Kasumi-1 (cell line): ENCODE measurements around the gene ABCC9.
"Not testable (repeated sequence)": the region's sequence is repeated elsewhere in the genome, so short reads cannot be mapped to it uniquely, and the experiment has no call there.

ENCODE experiments used
- DNase-seq, 2 experiments: peaks; one replicate each; lab custom pipeline; 2025; lab: John Stamatoyannopoulos, UW

Gene ABCC9

DNA sequence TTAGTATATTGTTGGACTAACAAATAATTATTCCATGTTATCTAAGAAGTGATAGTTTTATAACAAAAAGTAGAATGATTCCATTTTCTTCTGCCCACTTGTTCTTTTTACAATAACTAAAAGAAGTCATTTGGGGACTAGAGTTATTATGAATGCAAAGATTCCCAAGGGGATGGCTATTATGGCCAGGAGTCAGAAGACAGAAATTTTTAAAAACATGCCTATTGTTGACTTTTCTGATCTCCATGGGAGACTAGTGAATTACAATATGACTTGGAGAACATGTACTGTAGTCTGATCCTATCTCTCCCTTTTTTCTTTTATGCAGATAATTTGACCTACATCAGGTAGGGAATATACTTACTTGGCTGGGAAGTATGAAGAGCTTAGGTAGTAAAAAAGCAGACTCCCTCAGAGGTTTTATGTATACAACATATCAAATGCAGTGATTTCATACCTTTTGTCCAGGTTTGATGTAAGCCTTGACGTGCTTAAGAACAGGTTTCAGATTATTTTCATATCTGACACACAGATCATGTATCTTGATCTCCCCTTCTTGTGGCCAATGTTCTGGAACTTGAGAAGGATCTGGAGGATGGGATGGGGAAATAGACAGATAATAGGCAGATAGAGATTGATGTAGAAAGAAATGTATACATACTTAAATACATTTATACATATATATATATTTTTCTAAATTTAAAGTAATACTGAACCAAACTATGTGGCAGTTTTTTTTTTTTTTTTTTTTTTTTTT is 125.7 kb downstream of the ABCC9 start:
- DNase-seq: no peak

DNA sequence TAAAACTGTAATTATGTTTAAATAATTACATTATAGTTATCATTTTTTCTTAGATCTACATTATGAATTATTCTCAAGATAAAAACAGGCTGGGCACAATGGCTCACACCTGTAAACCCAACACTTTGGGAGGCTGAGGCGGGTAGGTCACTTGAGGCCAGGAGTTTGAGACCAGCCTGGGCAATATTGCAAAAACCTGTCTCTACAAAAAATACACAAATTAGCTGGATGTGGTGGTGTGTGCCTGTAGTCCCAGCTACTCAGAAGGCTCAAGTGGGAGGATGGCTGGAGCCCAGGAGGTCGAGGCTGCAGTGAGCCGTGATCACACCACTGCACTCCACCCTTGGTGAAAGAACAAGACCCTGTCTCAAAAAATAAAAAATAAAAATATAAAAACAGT is 126.4 kb downstream of the ABCC9 start:
- no peak for DNase-seq

DNA sequence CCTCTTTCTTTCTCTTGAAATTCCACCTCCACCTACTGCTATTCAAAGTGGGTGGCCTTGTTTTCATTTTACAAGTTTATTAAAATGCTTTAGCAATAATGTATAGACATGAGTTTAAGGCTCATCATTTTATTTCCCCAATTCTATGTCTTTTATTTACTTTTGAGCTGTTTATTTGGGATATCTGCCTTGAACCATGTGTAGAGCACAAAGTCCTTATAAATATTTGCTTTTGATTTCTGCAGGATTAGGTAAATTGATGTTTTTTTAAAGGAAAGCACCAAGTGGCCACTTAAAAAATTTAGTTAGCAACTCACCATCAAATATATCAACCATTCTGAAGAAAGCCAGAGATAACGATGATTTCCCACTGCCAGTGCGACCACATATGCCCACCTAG is 126.9 kb downstream of the ABCC9 start:
- DNase-seq: no peak

DNA sequence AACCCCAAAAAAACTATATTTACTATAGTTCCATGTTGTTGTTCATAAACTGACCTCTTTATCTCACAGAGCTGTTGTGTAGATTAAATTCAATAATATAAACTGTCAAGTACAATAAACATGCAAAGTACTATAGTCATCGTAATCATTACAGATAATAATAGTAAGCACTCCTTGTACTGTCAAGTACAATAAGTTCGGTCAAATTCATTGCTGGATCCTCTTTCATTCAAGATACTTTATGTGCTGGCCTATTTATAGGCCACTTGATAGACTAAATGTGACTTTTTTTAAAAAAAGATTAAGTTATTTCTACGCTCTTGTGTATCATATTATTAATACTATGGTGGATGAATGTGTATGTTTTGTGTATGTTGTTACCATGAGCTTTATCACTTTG is 127.5 kb downstream of the ABCC9 start:
- no peak for DNase-seq

DNA sequence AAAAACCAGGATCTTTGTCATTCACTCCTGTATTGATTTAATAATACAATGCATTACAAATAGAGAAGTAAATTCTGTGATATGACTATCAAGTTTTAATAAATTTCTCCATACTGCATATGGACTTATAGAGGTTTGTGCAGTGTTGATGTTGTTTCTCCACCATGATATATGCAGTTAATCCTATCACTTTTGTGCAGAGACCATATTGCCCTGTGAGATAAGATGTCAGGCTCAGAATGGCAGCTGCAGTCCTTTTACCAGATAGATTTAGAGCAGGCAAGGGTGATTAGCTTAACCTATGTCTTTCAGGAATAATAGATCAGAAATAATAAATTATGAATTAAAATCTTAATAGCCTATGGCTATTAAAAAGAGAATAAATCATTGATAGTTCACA is 128.1 kb downstream of the ABCC9 start:
- DNase-seq: no peak

DNA sequence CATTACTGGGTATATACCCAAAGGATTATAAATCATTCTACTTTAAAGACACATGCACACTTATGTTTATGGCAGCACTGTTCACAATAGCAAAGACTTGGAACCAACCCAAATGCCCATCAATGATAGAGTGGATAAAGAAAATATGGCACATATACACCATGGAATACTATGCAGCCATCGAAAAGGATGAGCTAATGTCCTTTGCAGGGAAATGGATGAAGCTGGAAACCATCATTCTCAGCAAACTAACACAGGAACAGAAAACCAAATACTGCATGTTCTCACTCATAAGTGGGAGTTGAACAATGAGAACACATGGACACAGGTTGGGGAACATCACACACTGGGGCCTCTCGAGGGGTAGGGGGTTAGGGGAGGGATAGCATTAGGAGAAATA is 128.9 kb downstream of the ABCC9 start:
- DNase-seq: not testable (repeated sequence)

DNA sequence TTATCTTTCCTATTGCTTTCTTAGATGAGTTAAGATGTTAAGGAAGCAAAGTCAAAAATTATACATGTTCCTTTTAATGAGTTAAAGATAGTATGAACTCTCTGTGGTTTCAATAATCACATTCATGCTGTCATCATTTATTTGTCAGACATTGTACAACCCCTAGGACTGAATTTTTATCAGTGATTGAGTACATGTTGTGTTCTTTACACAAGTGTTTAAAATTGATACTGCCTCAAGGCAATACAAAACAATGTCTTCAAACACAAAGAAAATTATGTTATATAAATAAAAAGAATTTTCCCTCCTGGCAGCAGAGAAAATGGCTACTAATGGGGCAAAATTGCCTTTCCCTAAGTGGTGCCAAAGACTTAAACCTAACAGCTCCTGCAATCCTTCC is 132.1 kb downstream of the ABCC9 start:
- no peak for DNase-seq

DNA sequence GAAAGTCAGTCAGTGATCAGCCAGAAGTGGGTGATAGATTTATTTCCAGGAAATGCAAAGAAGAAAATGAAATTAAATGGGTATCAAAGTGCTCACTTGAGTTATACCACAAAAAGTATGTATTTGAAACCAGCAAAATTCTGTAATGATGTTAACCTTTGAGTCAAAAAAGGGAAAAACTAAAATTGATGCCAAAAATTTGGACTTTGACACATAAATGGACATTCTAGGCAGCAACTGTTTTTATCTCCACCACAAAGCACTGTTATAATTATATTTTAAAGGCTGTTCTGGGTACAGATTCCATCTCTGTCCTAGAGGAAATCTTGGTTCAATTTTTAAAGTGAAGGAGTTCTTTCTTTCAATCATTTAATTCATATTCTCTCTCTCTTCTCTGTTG is 135.0 kb downstream of the ABCC9 start:
- DNase-seq: no peak

DNA sequence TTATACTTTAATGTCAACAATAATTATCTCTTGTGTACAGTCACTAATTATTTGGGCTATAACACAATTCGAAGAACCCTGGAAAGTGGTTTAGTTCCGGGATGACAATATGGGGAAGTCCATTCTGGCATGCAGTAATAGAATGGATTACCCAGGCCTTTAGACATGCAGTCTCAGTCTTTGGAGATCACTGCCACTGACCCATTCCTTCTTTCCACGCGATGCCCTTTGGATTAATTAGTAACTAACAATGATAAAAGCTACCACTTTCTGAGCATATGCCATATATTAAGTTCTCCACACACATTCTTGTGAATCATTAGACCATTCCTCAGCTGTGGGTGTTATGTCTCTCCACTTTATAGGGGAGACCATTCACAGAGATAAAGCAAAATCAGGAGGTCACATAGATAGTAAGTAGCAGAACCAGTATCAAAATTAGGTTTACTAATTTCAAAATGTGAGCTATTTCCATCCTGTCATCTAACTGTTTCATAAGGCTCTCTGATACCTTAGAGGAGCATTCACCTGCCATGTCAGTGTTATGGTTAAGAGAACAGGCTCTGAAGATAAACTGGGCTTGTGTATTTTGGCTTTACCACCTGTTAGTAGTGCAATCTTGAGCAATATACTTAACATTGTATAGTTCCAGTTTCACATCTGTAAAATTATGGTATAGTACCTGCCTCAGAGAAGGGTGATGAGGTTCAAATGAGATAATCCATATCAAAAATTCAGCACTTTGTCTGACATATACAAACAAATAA is 139.5 kb downstream of the ABCC9 start:
- DNase-seq: no peak

DNA sequence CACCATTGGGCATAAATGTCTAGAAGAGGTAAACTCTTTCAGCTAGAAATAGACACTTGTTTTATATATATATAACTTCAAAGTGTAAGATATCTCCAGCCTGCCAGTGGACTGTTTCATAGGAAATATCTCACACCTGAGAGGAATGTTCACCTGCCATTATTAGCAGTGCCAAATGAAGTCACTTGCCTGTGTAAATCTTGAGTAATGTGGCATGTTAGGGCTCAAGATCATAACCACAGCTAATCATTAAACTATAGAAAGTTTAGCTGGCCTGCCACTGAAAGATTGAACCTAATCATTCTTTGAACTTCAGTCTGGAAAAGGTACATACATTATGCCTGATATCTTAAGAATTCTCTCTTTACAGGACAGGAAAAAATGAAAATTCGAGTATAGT is 141.2 kb downstream of the ABCC9 start:
- no peak for DNase-seq

DNA sequence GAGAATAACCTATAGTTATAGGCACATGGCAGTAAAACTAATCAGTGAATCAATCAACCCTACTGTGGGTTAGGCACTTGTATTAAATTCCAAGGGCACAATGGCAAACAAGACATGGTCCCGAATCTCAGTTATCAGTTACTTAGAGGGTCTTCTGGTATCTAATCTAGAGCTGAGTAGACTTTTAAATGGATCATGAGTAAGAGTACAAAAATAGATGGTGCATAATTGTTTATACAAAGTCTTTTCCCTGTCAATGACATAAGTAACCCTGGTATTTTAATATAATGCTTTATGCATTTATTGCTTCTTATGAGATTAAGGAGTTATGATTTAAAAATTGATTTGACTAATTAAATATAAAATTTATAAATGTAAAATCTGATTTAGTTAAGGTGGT is 143.7 kb downstream of the ABCC9 start:
- DNase-seq: no peak

DNA sequence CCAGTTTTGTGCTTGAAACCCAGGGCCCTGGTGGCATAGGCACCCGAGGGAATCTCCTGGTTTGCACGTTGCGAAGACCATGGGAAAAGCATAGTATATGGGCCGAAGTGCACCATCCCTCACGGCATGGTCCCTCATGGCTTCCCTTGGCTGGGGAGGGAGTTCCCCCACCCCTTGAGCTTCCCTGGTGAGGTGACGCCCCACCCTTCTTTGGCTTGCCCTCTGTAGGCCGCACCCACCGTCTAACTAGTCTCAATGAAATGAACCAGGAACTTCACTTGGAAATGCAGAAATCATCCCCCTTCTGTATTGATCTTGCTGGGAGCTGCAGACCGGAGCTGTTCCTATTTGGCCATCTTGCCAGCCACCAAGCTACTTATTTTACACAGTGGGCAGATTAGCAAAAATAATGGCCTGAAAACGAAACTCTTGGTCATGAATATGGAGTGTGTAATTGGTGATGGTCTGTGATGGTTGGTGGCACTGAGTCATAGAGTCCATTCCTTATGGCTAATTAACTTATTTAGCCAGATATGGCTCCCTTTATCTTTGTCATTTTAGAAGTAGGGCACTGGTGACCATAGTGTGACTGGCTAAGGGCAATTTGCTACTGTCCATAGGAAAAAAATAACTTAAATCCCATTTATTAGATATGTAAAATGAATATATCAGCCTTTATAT is 145.4 kb downstream of the ABCC9 start:
- DNase-seq: no peak

DNA sequence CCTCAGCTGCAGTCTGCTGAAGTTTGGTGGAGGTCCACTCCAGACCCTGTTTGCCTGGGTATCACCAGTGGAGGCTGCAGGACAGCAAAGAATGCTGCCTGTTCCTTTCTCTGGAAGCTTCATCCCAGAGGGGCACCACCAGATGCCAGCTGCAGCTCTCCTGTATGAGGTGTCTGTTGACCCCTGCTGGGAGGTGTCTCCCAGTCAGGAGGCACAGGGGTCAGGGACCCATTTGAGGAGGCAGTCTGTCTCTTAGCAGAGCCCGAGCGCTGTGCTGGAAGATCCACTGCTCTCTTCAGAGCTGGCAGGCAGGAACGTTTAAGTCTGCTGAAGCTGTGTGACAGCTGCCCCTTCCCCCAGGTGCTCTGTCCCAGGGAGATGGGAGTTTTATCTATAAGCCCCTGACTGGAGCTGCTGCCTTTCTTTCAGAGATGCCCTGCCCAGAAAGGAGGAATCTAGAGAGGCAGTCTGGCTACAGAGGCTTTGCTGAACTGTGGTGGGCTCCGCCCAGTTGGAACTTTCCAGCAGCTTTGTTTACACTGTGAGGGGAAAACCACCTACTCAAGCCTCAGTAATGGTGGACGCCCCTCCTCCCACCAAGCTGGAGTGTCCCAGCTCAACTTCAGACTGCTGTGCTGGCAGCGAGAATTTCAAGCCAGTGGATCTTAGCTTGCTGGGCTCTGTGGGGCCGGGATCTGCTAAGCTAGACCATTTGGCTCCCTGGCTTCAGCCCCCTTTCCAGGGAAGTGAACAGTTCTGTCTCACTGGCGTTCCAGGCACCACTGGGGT is 146.2 kb downstream of the ABCC9 start:
- DNase-seq: not testable (repeated sequence)

DNA sequence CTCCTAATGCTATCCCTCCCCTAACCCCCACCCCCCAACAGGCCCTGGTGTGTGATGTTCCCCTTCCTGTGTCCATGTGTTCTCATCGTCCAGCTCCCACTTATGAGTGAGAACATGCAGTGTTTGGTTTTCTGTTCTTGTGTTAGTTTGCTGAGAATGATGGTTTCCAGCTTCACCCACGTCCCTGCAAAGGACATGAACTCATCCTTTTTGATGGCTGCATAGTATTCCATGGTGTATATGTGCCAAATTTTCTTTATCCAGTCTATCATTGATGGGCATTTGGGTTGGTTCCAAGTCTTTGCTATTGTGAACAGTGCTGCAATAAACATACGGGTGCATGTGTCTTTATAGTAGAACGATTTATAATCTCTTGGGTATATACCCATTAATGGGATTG is 151.5 kb downstream of the ABCC9 start:
- DNase-seq: not testable (repeated sequence)

DNA sequence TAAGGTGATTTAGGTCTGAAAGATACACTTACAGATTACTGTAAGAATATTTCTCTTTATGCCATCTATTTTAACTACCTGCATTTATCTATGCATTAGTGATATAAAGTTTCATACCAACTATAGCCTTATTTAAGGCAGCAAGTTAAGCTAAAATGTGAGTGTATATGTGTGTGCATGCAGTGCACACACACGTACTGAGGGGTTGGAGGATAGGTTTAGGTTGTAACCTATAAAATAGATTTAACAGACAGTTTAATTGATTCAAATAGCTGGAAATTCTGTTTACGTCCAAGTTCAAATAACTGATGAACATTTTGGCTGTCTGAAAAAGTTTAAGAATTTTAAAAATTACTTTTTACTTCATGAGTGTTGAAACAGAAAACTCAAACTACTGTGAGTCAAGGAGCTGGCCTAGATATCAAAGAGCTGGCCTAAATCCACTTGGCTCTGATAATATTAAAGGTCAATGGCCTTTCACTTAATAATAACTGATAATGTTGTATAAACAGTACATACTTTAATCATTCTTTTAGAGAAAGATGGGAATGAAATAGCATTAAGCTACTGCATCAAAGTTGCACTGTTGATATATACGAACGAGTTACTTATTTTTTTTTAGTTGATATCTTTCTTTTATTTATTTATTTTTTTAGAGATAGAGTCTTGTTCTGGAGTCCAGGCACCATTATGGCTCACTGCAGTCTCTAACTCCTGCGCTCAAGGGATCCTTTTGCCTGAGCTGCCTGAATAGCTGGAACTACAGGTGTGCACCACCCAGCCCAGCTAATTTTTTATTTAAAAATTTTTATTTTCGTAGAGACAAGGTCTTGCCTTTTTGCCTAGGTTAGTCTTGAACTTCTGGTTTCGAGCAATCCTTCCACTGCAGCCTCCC is 152.9 kb downstream of the ABCC9 start:
- no peak for DNase-seq

DNA sequence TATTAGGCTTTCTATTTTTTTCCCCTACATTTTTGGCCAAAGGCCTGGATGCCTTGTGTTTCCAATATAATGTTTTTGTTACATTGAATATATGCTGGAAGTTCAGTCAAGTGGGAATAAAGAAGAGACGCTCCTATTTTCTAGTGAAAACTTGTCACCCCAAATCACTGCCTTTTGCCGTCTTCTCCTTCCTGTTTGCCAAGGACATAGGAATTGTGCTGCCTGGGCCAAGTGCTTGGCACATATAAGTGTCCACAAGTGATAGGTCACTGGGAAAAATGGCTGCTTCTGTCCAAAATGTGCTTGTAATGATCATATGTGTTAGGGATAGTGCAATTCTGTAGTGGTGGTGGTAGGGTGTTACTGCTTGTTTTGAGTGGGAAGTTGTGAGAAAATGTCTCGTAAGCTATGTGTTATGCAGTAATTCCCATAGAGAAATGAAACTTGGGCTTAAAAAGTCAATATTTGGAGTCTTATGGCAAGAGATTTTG is 155.1 kb downstream of the ABCC9 start:
- no peak for DNase-seq

DNA sequence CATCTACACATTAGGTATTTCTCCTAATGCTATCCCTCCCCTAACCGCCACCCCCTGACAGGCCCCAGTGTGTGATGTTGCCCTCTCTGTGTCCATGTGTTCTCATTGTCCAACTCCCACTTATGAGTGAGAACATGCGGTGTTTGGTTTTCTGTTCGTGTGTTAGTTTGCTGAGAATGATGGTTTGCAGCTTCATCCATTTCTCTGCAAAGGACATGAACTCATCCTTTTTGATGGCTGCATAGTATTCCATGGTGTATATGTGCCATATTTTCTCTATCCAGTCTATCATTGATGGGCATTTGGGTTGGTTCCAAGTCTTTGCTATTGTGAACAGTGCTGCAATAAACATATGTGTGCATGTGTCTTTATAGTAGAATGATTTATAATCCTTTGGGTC is 158.5 kb downstream of the ABCC9 start:
- DNase-seq: not testable (repeated sequence)

DNA sequence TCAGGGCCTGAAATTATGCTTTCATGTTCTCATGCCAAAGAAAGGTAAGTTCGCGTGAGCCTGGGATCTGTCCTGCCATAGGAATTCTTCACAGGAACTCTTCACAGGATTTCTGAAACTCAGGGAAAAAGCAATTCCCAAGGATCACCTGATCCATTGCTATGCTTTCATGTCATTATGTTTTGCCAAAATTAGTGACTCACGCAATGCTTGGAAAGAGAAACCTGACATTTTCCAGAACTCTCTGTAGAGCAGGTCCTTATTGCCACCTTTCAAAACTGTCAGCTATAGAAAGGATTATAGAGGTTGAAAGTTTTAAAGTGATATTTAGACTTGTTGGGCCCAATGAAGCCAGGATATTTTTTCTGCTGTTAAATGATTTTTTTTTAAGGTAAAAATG is 160.4 kb downstream of the ABCC9 start:
- no peak for DNase-seq

DNA sequence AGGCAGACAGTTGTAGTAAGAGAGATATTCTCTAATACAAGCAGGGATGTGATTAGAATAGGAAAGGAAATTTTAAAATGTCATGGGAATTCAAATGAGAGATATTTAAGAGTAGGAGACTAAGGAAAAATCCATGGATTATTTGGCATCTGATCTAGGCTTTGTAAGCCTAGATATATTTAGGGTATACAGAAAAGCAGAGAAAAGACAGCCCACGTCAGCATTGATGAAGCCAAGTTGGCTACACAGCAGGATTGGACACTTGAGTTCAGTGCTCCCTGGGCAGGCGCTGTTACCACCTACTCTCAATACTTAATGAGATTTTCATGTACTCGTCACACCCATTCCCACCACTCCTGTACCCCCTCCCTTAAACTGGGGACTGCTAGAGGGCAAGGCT is 165.1 kb downstream of the ABCC9 start:
- no peak for DNase-seq

DNA sequence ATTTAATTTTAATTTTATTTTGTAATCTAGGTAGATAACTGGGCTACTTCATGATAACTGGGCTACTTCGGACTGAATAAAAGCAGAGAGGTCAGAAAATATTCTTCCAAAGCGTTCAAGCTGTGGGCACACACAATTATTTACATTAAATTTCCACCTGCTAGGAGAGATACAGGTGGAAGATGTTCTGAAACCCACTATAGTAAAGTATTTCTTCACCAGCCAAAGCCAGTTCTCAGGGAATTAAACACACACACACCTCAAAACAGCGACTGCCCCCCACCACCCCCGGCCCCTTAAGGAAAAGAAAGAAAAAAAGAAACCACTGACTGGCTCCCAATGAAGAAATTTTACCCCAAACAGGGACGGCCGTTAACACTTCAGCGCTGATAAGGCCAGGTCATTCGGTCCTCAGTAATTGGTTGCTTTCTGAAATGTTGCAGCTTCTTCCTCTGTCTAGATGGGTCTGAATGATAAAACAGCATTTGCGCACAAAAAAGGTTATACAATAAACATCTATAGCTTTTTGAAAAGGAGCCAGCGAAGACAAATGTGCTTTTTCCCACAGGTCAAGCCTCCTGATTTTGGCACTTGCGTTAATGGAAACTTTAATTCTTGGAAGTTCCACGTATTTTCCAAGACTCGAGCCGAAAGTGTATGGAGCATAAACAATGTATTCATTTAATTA is 165.9 kb downstream of the ABCC9 start:
- no peak for DNase-seq
